HG02885 (cell line): ENCODE data around the gene FLNA.
"Not testable (repeated sequence)": the region's sequence is repeated elsewhere in the genome, so short reads cannot be mapped to it uniquely, and the experiment has no call there.

ENCODE experiments used
- ATAC-seq: cut with Tn5 transposase; IDR thresholded peaks from one replicate; pipeline ENCODE4 v1.9.1; 2021; ENCODE audit warnings: mild to moderate bottlenecking; ENCODE audit not compliant: unreplicated experiment, poor library complexity

Gene FLNA

DNA sequence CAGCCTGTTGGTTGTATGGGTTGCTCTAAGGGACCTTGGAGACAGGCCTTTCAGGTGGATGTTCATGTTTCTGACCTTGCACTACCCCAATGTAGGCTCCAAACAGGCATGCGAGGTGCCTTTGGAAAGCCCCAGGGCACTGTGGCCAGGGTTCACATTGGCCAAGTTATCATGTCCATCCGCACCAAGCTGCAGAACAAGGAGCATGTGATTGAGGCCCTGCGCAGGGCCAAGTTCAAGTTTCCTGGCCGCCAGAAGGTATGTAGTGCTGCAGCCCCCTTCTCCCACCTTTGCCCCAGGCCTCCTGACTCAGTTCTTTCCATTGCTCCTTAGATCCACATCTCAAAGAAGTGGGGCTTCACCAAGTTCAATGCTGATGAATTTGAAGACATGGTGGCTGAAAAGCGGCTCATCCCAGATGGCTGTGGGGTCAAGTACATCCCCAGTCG is 26.0 kb upstream of the FLNA start:
- ATAC-seq: not testable (repeated sequence)

DNA sequence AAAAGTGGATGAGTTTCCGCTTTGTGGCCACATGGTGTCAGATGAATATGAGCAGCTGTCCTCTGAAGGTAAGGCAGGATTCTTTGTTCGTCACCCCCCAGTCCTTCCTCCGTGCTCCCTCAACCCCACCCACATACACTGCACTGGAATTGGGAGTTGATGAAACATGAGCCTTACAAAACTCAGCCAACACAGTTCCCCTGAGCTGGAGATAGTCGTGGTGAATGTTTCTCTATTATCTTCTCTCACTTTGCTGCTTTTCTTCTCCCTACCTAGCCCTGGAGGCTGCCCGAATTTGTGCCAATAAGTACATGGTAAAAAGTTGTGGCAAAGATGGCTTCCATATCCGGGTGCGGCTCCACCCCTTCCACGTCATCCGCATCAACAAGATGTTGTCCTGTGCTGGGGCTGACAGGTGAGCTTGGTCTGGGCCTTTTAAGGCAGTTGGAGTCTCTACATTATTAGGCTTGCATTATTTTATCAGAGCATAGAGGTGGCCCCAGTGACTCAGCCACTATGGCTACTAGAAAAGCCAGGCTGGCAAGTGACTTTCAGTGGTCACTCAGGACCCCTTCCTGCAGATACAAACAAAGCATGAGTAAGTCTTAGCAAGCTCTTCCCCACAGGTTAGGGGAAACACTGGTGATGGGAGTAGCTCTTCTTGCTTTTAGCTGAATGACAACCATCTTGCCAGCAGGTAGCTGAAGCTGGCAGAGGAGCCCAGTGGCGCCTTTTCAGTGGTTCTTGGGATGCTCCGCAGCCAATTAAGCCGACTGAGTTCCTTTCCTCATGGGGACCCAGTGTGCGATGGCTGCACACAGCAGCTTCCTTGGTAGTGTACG is 25.3 kb upstream of the FLNA start:
- no peak for ATAC-seq

GRCh38 chrX:154398668-154399526 is 24.5 kb upstream of the FLNA start:
- ATAC-seq: no peak

DNA sequence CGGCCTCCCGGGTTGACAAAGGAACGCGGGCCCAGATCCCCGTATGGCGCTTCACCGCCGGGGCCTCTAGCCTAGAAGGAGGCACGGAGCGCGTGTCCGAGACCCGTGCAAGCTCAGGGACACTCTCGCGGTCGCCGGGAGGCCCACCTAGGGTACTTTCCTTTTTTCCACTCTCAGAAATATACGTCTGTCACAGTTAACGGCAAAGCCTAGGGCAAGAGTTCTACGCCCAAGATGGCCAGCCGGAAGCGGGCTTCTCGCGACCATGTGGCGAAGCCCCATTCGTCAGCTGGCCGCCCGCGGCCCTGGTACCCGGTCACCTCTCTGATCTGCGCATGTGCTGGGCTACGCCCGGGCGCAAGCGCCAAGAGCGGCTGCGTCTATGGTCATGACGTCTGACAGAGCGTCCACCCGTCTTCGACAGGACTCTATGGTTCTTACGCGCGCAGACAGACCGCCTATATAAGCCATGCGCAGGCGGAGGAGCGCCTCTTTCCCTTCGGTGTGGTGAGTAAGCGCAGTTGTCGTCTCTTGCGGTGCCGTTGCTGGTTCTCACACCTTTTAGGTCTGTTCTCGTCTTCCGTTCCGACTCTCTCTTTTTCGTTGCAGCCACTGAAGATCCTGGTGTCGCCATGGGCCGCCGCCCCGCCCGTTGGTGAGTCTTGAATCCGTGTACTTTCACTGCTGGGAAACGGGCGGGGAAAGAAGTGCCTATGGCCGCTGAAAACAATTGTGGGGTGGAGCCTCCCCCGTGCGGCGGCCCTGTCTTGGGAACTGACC is 23.6 kb upstream of the FLNA start, which contains the start of gene RPL10:
Gene RPL10, plus strand, starts transcription at position 490 of the 780 bp plus-strand sequence. Its CDS starts 143 bp downstream, at position 633.
- ATAC-seq: peak; percentile 81

- ATAC-seq: peak; percentile 59
Observed at GRCh38 chrX:154396973-154397887, 22.8 kb upstream of the FLNA start.

DNA sequence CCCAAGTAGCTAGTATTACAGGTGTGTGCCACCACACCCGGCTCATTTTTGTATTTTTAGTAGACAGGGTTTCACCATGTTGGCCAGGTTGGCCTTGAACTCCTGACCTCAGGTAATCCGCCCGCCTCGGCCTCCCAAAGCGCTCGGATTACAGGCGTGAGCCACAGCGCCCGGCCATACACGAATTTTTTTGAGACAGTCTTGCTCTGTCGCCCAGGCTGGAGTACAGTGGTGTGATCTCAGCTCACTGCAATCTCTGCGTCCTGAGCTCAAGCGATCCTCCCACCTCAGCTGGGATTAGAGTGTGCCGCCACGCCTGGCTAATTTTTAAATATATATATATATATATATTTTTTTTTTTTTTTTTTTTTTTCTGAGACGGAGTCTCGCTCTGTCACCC is 21.9 kb upstream of the FLNA start:
- not testable (repeated sequence) for ATAC-seq

DNA sequence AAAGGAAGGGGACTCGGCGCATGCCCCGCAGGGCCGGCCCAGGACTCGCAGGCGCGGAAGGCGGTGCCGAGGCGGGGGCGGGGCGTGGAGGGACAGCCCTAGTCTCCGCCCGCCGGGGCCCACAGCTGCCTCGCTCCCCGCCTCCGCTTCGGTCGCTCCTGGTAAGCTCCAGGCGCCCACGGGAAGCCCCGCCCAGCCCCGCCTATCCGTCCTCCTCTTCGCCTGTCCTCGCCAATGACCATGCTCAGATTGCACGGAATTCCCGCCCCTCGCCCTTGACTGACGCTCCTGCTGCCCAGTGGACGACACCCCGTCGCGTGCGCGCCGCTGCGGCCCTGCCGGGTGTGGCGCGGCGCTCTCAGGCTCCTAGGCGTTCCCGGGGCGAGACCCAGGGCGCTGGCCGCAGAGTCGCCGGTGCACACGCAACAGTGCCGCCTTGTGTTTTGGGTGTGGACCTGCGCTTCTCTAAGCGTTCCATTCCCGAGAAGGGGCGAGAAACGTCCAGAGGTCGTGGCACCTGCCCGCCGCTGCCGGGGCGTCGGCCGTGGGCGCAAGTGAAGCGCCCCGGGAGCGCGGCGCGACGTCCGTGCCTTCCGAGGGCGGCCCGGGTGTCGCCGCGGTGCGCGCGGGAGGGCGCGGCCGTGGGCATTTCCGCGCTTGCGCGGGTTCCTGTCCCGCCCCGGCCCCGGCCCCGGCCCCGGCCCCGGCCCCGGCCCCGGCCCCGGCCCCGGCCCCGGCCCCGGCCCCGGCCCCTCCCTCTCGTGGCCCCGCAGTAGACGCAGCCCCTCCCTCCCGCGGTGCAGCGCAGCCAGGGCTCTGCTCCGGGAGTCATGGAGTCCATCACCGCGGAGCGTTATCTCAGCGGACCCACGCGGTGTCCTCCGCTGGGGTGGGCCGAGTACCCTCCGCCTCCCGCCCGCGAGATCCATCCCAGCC is 15.6 kb upstream of the FLNA start:
- peak; percentile 71 for ATAC-seq

DNA sequence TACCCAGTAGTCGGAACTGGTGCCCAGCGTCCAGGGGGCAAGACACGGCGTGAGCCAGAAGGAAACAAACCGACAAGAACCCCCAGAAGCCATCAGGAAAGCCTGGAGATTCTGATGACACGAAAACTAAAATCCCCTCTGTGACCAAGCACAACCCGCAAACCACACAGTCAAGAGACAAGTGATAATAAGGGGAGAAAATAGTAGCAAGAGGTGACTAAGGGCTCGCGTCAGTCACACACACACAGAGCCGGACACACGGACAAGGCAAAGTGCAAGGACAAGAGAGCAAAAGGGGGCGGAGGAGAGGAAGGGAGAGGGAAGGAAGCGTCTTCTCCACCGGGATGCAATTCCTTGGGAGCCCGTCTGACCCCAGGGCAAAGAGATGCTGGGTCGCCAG is 14.2 kb upstream of the FLNA start:
- ATAC-seq: not testable (repeated sequence)

- ATAC-seq: peak; percentile 30
Observed at GRCh38 chrX:154388094-154388493, 13.7 kb upstream of the FLNA start.

GRCh38 chrX:154384284-154384892 is 10.0 kb upstream of the FLNA start:
- no peak for ATAC-seq

GRCh38 chrX:154383359-154384283 is 9.2 kb upstream of the FLNA start:
- ATAC-seq: no peak

DNA sequence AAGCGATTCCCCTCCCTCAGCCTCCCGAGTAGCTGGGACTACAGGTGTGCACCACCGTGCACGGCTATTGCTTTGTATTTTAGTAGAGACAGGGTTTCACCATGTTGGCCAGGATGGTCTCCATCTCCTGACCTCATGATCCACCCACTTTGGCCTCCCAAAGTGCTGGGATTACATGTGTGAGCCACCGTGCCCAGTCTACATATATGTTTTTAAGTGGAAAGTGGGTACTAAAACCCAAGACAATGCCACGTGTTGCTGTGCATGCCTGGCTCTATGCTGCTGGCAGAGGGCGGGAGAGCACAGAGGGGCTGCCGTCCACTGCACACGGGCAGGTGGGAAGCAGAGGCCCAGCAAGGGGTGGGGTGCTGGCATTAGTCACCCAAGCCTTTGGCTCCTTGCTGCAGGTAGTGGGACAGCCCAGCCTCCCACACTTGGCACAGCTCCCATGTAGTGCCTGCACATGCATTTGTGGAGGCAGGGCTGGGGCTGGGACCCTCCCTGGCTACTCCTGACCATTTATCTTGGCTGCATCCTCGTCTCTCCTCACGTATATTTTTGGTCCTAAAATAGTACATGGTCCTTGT is 8.1 kb upstream of the FLNA start:
- ATAC-seq: no peak

DNA sequence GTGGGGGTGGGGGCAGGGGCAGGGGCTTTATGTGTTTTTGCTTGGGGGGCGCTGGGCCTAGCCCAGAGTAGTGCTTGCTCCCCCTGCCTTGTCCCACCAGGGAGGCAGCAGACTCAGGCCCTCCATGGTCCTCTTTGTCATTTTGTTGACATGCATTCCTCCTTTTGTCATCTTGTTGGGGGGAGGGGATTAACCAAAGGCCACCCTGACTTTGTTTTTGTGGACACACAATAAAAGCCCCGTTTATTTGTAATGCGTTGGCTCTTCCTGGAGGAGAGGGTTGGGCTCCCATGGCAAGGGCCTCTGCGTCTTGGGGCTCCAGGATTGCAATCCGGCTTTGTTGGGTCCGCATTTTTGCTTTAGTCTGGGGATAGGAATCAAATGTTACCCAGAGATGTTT is 6.8 kb upstream of the FLNA start:
- no peak for ATAC-seq

DNA sequence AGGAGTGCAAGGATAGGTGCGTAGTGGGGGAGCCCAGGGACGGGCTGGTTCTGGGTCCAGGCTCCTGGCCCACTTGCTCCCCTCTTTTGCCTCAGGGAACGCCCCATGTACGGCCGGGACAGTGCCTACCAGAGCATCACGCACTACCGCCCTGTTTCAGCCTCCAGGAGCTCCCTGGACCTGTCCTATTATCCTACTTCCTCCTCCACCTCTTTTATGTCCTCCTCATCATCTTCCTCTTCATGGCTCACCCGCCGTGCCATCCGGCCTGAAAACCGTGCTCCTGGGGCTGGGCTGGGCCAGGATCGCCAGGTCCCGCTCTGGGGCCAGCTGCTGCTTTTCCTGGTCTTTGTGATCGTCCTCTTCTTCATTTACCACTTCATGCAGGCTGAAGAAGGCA is 6.4 kb upstream of the FLNA start:
- ATAC-seq: no peak

GRCh38 chrX:154380153-154380552 is 5.7 kb upstream of the FLNA start:
- no peak for ATAC-seq

DNA sequence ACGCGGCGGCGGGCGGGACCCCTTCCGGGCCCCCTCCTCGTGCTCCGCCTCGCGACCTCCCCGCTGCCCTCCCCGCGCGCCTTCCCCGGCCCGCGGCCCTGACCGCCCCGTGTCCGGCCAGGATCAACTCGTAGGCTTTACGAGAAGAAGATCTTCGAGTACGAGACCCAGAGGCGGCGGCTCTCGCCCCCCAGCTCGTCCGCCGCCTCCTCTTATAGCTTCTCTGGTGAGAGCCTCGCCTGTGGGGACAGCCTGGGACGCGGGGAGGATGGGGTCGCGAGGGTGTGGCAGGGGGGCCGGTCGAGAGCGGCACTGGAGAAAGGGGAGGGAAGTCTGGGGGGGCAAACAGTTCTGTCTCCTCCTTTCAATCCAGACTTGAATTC is 5.1 kb upstream of the FLNA start:
- ATAC-seq: no peak
